Astrocyte (in vitro differentiated cells and primary cell): ENCODE measurements around the gene PRKAG2.

Experiments used
- CTCF ChIP-seq: IDR thresholded peaks from 2 replicates; pipeline ENCODE4 v1.5.1; 2011; ENCODE audit warnings: low read depth, mild to moderate bottlenecking, inconsistent platforms, low read length, moderate library complexity; ENCODE audit not compliant: insufficient read depth
- EZH2 ChIP-seq: IDR thresholded peaks from 2 replicates; pipeline ENCODE4 v1.6.1; 2012; ENCODE audit warnings: mild to moderate bottlenecking, low read length, inconsistent platforms; ENCODE audit not compliant: insufficient read depth

- TF ChIP-seq CTCF: no peak
- no peak for TF ChIP-seq EZH2
These were observed 26.5 kb upstream of the PRKAG2 start for GRCh38 chr7:151903249-151904032.
